H1 (cell line): Measurements from ENCODE around the gene DYNLT2B. TPM values are rescaled to one million over a fixed set of nuclear protein-coding genes. Genes with fewer than 3 reads are reported as not detected.

Experiments
- CTCF ChIA-PET: fragments of 300-600 bp; sonication (Branson Sonifier 250); formaldehyde crosslinking; loops from one replicate; lab custom pipeline; 2021; ENCODE audit not compliant: partially characterized antibody; lab: Charles Lee
- POLR2A ChIA-PET: fragments of 300-600 bp; sonication (Branson Sonifier 250); formaldehyde crosslinking; loops from one replicate; lab custom pipeline; 2021; ENCODE audit warnings: inconsistent platforms; ENCODE audit not compliant: partially characterized antibody; lab: Charles Lee
- DNase-seq, 2 experiments: peaks; one replicate each; pipeline versions ENCODE4 v3.0.0 to v3.0.0-alpha.2; 2010 to 2022; ENCODE audit warnings: low spot score in 2 of 2, low read depth in 1 of 2, mixed read lengths in 1 of 2
- FAIRE-seq: peaks from 2 replicates; lab custom pipeline; 2011; peaks lifted over from hg19 to GRCh38; lab: Jason Lieb, UNC
- H2AFZ ChIP-seq: 2 replicates; pipeline ENCODE4 v1.8.1; 2012; ENCODE audit warnings: low read length, inconsistent platforms
- H2AK5ac ChIP-seq: 2 replicates; pipeline ENCODE4 v1.6.1; 2013; ENCODE audit warnings: low read depth, low read length
- H2BK120ac ChIP-seq: replicated peaks from 2 replicates; pipeline ENCODE3; 2013; ENCODE audit warnings: low read depth, low read length, inconsistent platforms
- H2BK12ac ChIP-seq: 2 replicates; pipeline ENCODE4 v1.6.1; 2013; ENCODE audit warnings: low read depth, low read length
- H2BK15ac ChIP-seq: 2 replicates; pipeline ENCODE4 v1.6.1; 2013; ENCODE audit warnings: low read length
- H2BK20ac ChIP-seq: 2 replicates; pipeline ENCODE4 v1.6.1; 2013; ENCODE audit warnings: low read length
- H2BK5ac ChIP-seq: 2 replicates; pipeline ENCODE4 v1.6.1; 2013; ENCODE audit warnings: low read depth, low read length
- H3K14ac ChIP-seq: 2 replicates; pipeline ENCODE4 v1.6.1; 2013; ENCODE audit warnings: inconsistent platforms; ENCODE audit not compliant: insufficient read length
- H3K18ac ChIP-seq: 2 replicates; pipeline ENCODE4 v1.6.1; 2013; ENCODE audit warnings: low read length; ENCODE audit errors: extremely low read depth
- H3K23ac ChIP-seq: 2 replicates; pipeline ENCODE4 v1.6.1; 2013; ENCODE audit warnings: inconsistent platforms; ENCODE audit not compliant: insufficient read length
- H3K23me2 ChIP-seq: 2 replicates; pipeline ENCODE4 v1.6.1; 2013; ENCODE audit warnings: low read depth, low read length
- H3K27ac ChIP-seq: 2 replicates; pipeline ENCODE4 v1.6.1; 2011; ENCODE audit warnings: low read depth, low read length, inconsistent platforms
- H3K27me3 ChIP-seq, 4 experiments: replicated peaks in 1 of 4; 1 replicate in 1 of 4; 2 replicates in 3 of 4; pipeline versions ENCODE4 v1.6.1 to v1.8.1; 2011 to 2013; ENCODE audit warnings: low read length in 3 of 4, mild to moderate bottlenecking in 3 of 4, inconsistent platforms in 2 of 4, mixed read lengths in 2 of 4, moderate library complexity in 1 of 4; ENCODE audit not compliant: control insufficient read depth in 3 of 4, insufficient read depth in 3 of 4; ENCODE audit errors: extremely low read depth in 1 of 4
- H3K36me3 ChIP-seq, 4 experiments: 2 replicates each; pipeline versions ENCODE4 v1.6.1 to v1.8.1; 2011 to 2013; ENCODE audit warnings: mild to moderate bottlenecking in 4 of 4, low read length in 3 of 4, moderate library complexity in 2 of 4, control low read depth in 1 of 4, inconsistent platforms in 1 of 4; ENCODE audit not compliant: insufficient read depth in 4 of 4, control insufficient read depth in 2 of 4
- H3K4ac ChIP-seq: replicated peaks from 2 replicates; pipeline ENCODE3; 2013; ENCODE audit warnings: low read length, low read depth, mixed read lengths, inconsistent platforms; ENCODE audit not compliant: insufficient read length
- H3K4me1 ChIP-seq, 4 experiments: replicated peaks in 1 of 4; 1 replicate in 1 of 4; 2 replicates in 3 of 4; pipeline versions ENCODE4 v1.6.1 to v1.8.1; 2011 to 2013; ENCODE audit warnings: low read length in 3 of 4, inconsistent platforms in 2 of 4, mixed read lengths in 1 of 4; ENCODE audit not compliant: insufficient read depth in 4 of 4, control insufficient read depth in 3 of 4
- H3K4me2 ChIP-seq, 2 experiments: 2 replicates each; pipeline versions ENCODE4 v1.6.1 to v1.8.1; 2011 to 2013; ENCODE audit warnings: low read depth in 2 of 2, low read length in 2 of 2, control low read depth in 1 of 2, inconsistent platforms in 1 of 2, mild to moderate bottlenecking in 1 of 2; ENCODE audit not compliant: insufficient read depth in 1 of 2
- H3K4me3 ChIP-seq, 4 experiments: fragments of 200-600, 300-600 bp in 1 of 4; sonication (generic), shearing (Covaris generic), sonication (Bioruptor Twin) in 1 of 4; 2 replicates each; pipeline versions ENCODE4 v1.5.1 to v1.8.1; 2011 to 2016; ENCODE audit warnings: low read length in 4 of 4, low read depth in 3 of 4, control low read depth in 2 of 4, inconsistent platforms in 2 of 4, mild to moderate bottlenecking in 2 of 4, mixed read lengths in 1 of 4, moderate library complexity in 1 of 4; ENCODE audit not compliant: insufficient read depth in 2 of 4; ENCODE audit errors: extremely low read depth in 1 of 4
- H3K56ac ChIP-seq: replicated peaks from 2 replicates; pipeline ENCODE3; 2013; ENCODE audit warnings: low read depth, mild to moderate bottlenecking, mixed read lengths, low read length, inconsistent platforms; ENCODE audit not compliant: insufficient read length
- H3K79me1 ChIP-seq: 2 replicates; pipeline ENCODE4 v1.6.1; 2013; ENCODE audit warnings: low read depth, low read length, control low read depth
- H3K79me2 ChIP-seq, 2 experiments: 2 replicates each; pipeline versions ENCODE4 v1.6.1 to v1.8.1; 2012 to 2013; ENCODE audit warnings: low read length in 2 of 2, mild to moderate bottlenecking in 2 of 2, inconsistent platforms in 1 of 2; ENCODE audit not compliant: insufficient read depth in 2 of 2, control insufficient read depth in 1 of 2
- H3K9ac ChIP-seq, 4 experiments: replicated peaks in 1 of 4; 1 replicate in 1 of 4; 2 replicates in 3 of 4; pipeline versions ENCODE4 v1.6.1 to v1.8.1; 2011 to 2013; ENCODE audit warnings: low read depth in 3 of 4, low read length in 3 of 4, control low read depth in 2 of 4, mild to moderate bottlenecking in 2 of 4, moderate library complexity in 2 of 4, inconsistent platforms in 1 of 4; ENCODE audit errors: extremely low read depth in 1 of 4
- H3K9me3 ChIP-seq, 2 experiments: 2 replicates each; pipeline versions ENCODE4 v1.6.1 to v1.8.1; 2012 to 2013; ENCODE audit warnings: mild to moderate bottlenecking in 2 of 2, moderate library complexity in 2 of 2, control low read depth in 1 of 2, inconsistent platforms in 1 of 2, low read depth in 1 of 2, low read length in 1 of 2, mixed read lengths in 1 of 2; ENCODE audit not compliant: insufficient read depth in 2 of 2
- H4K20me1 ChIP-seq, 2 experiments: replicated peaks in 1 of 2; 2 replicates each; pipeline versions ENCODE3 to v1.8.1; 2011 to 2013; ENCODE audit warnings: inconsistent platforms in 2 of 2, low read length in 2 of 2, mild to moderate bottlenecking in 1 of 2; ENCODE audit not compliant: insufficient read depth in 2 of 2, control insufficient read depth in 1 of 2
- H4K5ac ChIP-seq: 2 replicates; pipeline ENCODE4 v1.6.1; 2013; ENCODE audit warnings: low read length, low read depth, mixed read lengths, inconsistent platforms; ENCODE audit not compliant: insufficient read length
- H4K8ac ChIP-seq: 2 replicates; pipeline ENCODE4 v1.8.0; 2013; ENCODE audit warnings: mild to moderate bottlenecking, moderate library complexity, low read length, inconsistent platforms; ENCODE audit not compliant: insufficient read depth; ENCODE audit errors: extremely low read depth
- H4K91ac ChIP-seq: replicated peaks from 2 replicates; pipeline ENCODE3; 2013; ENCODE audit warnings: low read length, mixed read lengths, inconsistent platforms; ENCODE audit not compliant: insufficient read length
- CHD1 ChIP-seq: IDR thresholded peaks from 2 replicates; pipeline ENCODE4 v1.6.1; 2012; ENCODE audit warnings: low read depth, low read length, improper control_type of control experiment
- HDAC2 ChIP-seq, 2 experiments: fragments of 300-600 bp in 1 of 2; sonication (generic) in 1 of 2; IDR thresholded peaks; 2 replicates each; pipeline ENCODE4 v1.6.1; 2011 to 2012; ENCODE audit warnings: low read depth in 2 of 2, low read length in 2 of 2, mild to moderate bottlenecking in 2 of 2, moderate library complexity in 2 of 2, borderline replicate concordance in 1 of 2, inconsistent platforms in 1 of 2
- JUND ChIP-seq: IDR thresholded peaks from 2 replicates; pipeline ENCODE4 v1.6.1; 2011; ENCODE audit warnings: mild to moderate bottlenecking, improper control_type of control experiment, low read length
- KDM4A ChIP-seq: IDR thresholded peaks from one replicate; pipeline ENCODE4 v1.7.1; 2012; ENCODE audit warnings: low read depth, mild to moderate bottlenecking, moderate library complexity, low read length, inconsistent platforms; ENCODE audit not compliant: severe bottlenecking
- MAX ChIP-seq: IDR thresholded peaks from 2 replicates; pipeline ENCODE4 v1.6.1; 2012; ENCODE audit warnings: inconsistent platforms
- NANOG ChIP-seq: IDR thresholded peaks from 2 replicates; pipeline ENCODE4 v1.6.1; 2011; ENCODE audit warnings: low read length, low read depth, mild to moderate bottlenecking, inconsistent platforms; ENCODE audit not compliant: insufficient read depth, poor library complexity, severe bottlenecking
- RAD21 ChIP-seq, 2 experiments: IDR thresholded peaks in 1 of 2; conservative IDR thresholded peaks in 1 of 2; 2 replicates each; pipeline ENCODE4 v1.6.1; 2011; ENCODE audit warnings: low read depth in 2 of 2, low read length in 2 of 2, improper control_type of control experiment in 1 of 2, inconsistent platforms in 1 of 2, mild to moderate bottlenecking in 1 of 2, moderate library complexity in 1 of 2
- WGBS, 2 experiments: shearing (Covaris generic) in 1 of 2; methylation state at CpG; one replicate each; pipeline versions ENCODE4 v1.1.6 to v1.1.7; 2013 to 2015; ENCODE audit warnings: low lambda C conversion rate in 2 of 2, mixed read lengths in 2 of 2, inconsistent platforms in 1 of 2, low coverage in 1 of 2, missing lambda C conversion rate in 1 of 2; ENCODE audit not compliant: insufficient replicate concordance in 2 of 2, insufficient coverage in 1 of 2, insufficient read length in 1 of 2; ENCODE audit errors: extremely low coverage in 1 of 2, missing lambda C conversion rate in 1 of 2; 5-methylcytosine and 5-hydroxymethylcytosine counted together
- polyA plus RNA-seq, 7 experiments: library from polyadenylated mRNA; depleted of rRNA in 3 of 7; stranded (reverse) in 5 of 7; unstranded in 2 of 7; fragments of >200 nt in 5 of 7; fragments of 200-250 nt in 2 of 7; gene quantifications; 1 replicate in 5 of 7; 2 replicates in 1 of 7; 4 replicates in 1 of 7; pipeline versions ENCODE4 v1.2.1 to v1.2.3, GENCODE V29; 2011 to 2013; ENCODE audit warnings: missing spikeins in 2 of 7, mixed read lengths in 2 of 7
- total RNA-seq: library from RNA; stranded (reverse); fragmentation: NEBNext Ultra II Directional; extraction: Animal tissue kit (Norgen Biotek cat#: 25700); gene quantifications from 2 replicates; pipeline ENCODE4 v1.2.1, GENCODE V29; 2021
- TF ChIP-seq, protein P1 (sequence below): IDR thresholded peaks from 2 replicates; pipeline ENCODE4 v1.6.1; 2012; ENCODE audit warnings: low read length, inconsistent platforms

The DYNLT2B gene
- total and polyA plus RNA-seq, 2 of the 8 experiments (the other 6 are each of a cell fraction or from before 2014, with no cell fraction given): 10.9 to 22.2 TPM

DNA sequence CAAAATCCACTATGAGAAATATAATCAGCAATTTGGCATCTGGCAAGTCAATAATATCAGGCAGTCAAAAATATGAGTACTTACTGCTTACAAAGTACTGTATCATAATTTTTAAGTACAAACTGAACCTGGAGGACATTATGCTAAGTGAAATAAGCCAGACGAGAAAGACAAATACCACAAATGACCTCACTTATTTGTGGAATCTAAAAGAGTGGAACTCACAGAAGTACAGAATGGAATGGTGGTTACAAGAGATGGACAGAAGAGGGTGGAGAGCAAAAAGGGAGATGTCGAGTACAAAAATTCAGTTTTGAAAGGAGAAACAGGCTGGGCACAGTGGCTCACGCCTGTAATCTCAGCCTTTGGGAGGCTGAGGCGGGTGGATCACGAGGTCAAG is 42.9 kb downstream of the DYNLT2B start:
- H4K8ac ChIP-seq: no peak overlapping the region
- H4K5ac ChIP-seq: no peak overlapping the region
- no peaks in the 10 kb centered on the region for H3K9me3 ChIP-seq
- H3K18ac ChIP-seq: no peak overlapping the region
- H2BK12ac ChIP-seq: no peak overlapping the region
- WGBS, 2 experiments: 85% methylated on average over 5 of the region's 5 CpGs; no CpG with 5 or more reads in 1 of the 2 experiments
- no peak overlapping the region for H3K23ac ChIP-seq
- H4K20me1 ChIP-seq: peaks cover 0 to 2% of the 10 kb centered on the region in 2 experiments
- H2BK20ac ChIP-seq: no peak overlapping the region
- peaks cover 1% of the 10 kb centered on the region for H3K79me1 ChIP-seq
- H3K27me3 ChIP-seq: no peaks in the 10 kb centered on the region
- no peak overlapping the region for H2AFZ ChIP-seq
- H3K36me3 ChIP-seq: no peaks in the 10 kb centered on the region; a peak in 1 of 8 replicates
- FAIRE-seq: no peak
- H3K4me2 ChIP-seq: no peak overlapping the region
- TF ChIP-seq CHD1: no peak
- no peak for TF ChIP-seq HDAC2 (IDR thresholded peaks at IDR 0.05; ENCODE audit: borderline replicate concordance in 1 of 2, low read depth in 2 of 2, low read length in 2 of 2)
- no peak for TF ChIP-seq JUND
- no peak for TF ChIP-seq NANOG
- no peak for TF ChIP-seq MAX
- no peak for TF ChIP-seq RAD21 (IDR thresholded peaks at IDR 0.05 in 1 of 2, conservative IDR thresholded peaks at IDR 0.05 in 1 of 2; ENCODE audit: low read depth in 2 of 2, low read length in 2 of 2)
- TF ChIP-seq KDM4A: no peak
- TF ChIP-seq, protein P1, sequence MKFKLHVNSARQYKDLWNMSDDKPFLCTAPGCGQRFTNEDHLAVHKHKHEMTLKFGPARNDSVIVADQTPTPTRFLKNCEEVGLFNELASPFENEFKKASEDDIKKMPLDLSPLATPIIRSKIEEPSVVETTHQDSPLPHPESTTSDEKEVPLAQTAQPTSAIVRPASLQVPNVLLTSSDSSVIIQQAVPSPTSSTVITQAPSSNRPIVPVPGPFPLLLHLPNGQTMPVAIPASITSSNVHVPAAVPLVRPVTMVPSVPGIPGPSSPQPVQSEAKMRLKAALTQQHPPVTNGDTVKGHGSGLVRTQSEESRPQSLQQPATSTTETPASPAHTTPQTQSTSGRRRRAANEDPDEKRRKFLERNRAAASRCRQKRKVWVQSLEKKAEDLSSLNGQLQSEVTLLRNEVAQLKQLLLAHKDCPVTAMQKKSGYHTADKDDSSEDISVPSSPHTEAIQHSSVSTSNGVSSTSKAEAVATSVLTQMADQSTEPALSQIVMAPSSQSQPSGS: no peak
- POLR2A ChIA-PET: no interaction called here
- H3K4me3 ChIP-seq: no peak overlapping the region
- no peak overlapping the region for H3K27ac ChIP-seq
- no peak overlapping the region for H4K91ac ChIP-seq
- no peaks in the 10 kb centered on the region for H3K23me2 ChIP-seq
- no peak overlapping the region for H2BK15ac ChIP-seq
- no peak overlapping the region for H2BK120ac ChIP-seq
- H3K4ac ChIP-seq: no peak overlapping the region
- H2AK5ac ChIP-seq: no peak overlapping the region
- H2BK5ac ChIP-seq: no peak overlapping the region
- H3K56ac ChIP-seq: no peak overlapping the region
- no peak overlapping the region for H3K14ac ChIP-seq
- H3K79me2 ChIP-seq: peaks cover 0 to 19% of the 10 kb centered on the region in 2 experiments; a peak in 3 of 4 replicates
- CTCF ChIA-PET: interaction anchor here (1.7 kb wide), 1 partner anchor 49 kb away, joined by 4 read pairs; no protein-coding TSS in a partner anchor
- H3K9ac ChIP-seq: no peak overlapping the region
- peaks cover 7 to 16% (median 14%) of the 10 kb centered on the region in 4 experiments for H3K4me1 ChIP-seq
- no peak for DNase-seq
